T-helper 1 cell treated with Interleukin-12 subunit alpha and Interleukin-12 subunit beta and Interleukin-4 antibody, amounts not matched to agents 30 μg/mL and 1 μg/mL, for 36 hours (primary cell): ENCODE measurements around the gene SLC30A7.

Experiments used
- H3K27ac Mint-ChIP-seq: one replicate; pipeline ENCODE4 v1.8.0; 2021; ENCODE audit warnings: mild to moderate bottlenecking, mixed read lengths
- H3K27me3 Mint-ChIP-seq: one replicate; pipeline ENCODE4 v1.8.0; 2021; ENCODE audit warnings: low read depth, mixed read lengths
- H3K36me3 Mint-ChIP-seq: one replicate; pipeline ENCODE4 v1.8.0; 2021; ENCODE audit warnings: low read depth, mixed read lengths
- H3K4me1 Mint-ChIP-seq: one replicate; pipeline ENCODE4 v1.8.0; 2021; ENCODE audit warnings: low read depth, mixed read lengths
- H3K4me3 Mint-ChIP-seq: one replicate; pipeline ENCODE4 v1.8.0; 2021; ENCODE audit warnings: mild to moderate bottlenecking, moderate library complexity, mixed read lengths
- H3K9me3 Mint-ChIP-seq: one replicate; pipeline ENCODE4 v1.8.0; 2021; ENCODE audit warnings: mixed read lengths

The SLC30A7 gene

GRCh38 chr1:100955322-100955721 is 59.4 kb downstream of the SLC30A7 start:
- no peak overlapping the region for H3K27ac Mint-ChIP-seq
- peaks cover 49% of the 10 kb centered on the region for H3K36me3 Mint-ChIP-seq
- peaks cover 36% of the 10 kb centered on the region for H3K9me3 Mint-ChIP-seq
- H3K27me3 Mint-ChIP-seq, result no peaks in the 10 kb centered on the region
- H3K4me1 Mint-ChIP-seq, result peaks cover 28% of the 10 kb centered on the region
- no peak overlapping the region for H3K4me3 Mint-ChIP-seq

GRCh38 chr1:100959502-100960060 is 63.7 kb downstream of the SLC30A7 start:
- no peaks in the 10 kb centered on the region for H3K27me3 Mint-ChIP-seq
- H3K4me1 Mint-ChIP-seq, result peaks cover 18% of the 10 kb centered on the region
- no peak overlapping the region for H3K27ac Mint-ChIP-seq
- H3K36me3 Mint-ChIP-seq, result peaks cover 42% of the 10 kb centered on the region
- no peaks in the 10 kb centered on the region for H3K9me3 Mint-ChIP-seq
- no peak overlapping the region for H3K4me3 Mint-ChIP-seq

- Mint-ChIP-seq H3K36me3 (peaks cover 44% of the 10 kb centered on the region), H3K9me3 (no peaks in the 10 kb centered on the region), H3K4me1 (peaks cover 18% of the 10 kb centered on the region), H3K27ac (no peak overlapping the region), H3K4me3 (no peak overlapping the region), H3K27me3 (no peaks in the 10 kb centered on the region)
Measured at GRCh38 chr1:100960098-100960497, 64.2 kb downstream of the SLC30A7 start.

- Mint-ChIP-seq H3K27me3 (no peaks in the 10 kb centered on the region), H3K27ac (no peak overlapping the region), H3K9me3 (no peaks in the 10 kb centered on the region), H3K36me3 (peaks cover 44% of the 10 kb centered on the region), H3K4me1 (peaks cover 20% of the 10 kb centered on the region), H3K4me3 (no peak overlapping the region)
Measured at GRCh38 chr1:100968621-100969020, 72.7 kb downstream of the SLC30A7 start.

GRCh38 chr1:100969327-100969726 is 73.4 kb downstream of the SLC30A7 start:
- Mint-ChIP-seq H3K4me3 (no peak overlapping the region), H3K27me3 (no peaks in the 10 kb centered on the region), H3K4me1 (peaks cover 22% of the 10 kb centered on the region), H3K27ac (no peak overlapping the region), H3K36me3 (peaks cover 47% of the 10 kb centered on the region), H3K9me3 (no peaks in the 10 kb centered on the region)

GRCh38 chr1:100971021-100971420 is 75.1 kb downstream of the SLC30A7 start:
- H3K36me3 Mint-ChIP-seq, result peaks cover 39% of the 10 kb centered on the region

GRCh38 chr1:100972185-100972584 is 76.3 kb downstream of the SLC30A7 start:
- H3K4me1 Mint-ChIP-seq, result peaks cover 24% of the 10 kb centered on the region
- H3K27me3 Mint-ChIP-seq, result no peaks in the 10 kb centered on the region
- H3K9me3 Mint-ChIP-seq, result no peaks in the 10 kb centered on the region
- H3K27ac Mint-ChIP-seq, result no peak overlapping the region
- no peak overlapping the region for H3K4me3 Mint-ChIP-seq
- H3K36me3 Mint-ChIP-seq, result peaks cover 40% of the 10 kb centered on the region

More at GRCh38 chr1:100971021-100971420, 75.1 kb downstream of the SLC30A7 start:
- H3K9me3 Mint-ChIP-seq, result no peaks in the 10 kb centered on the region
- H3K27me3 Mint-ChIP-seq, result no peaks in the 10 kb centered on the region
- H3K4me1 Mint-ChIP-seq, result peaks cover 22% of the 10 kb centered on the region
- no peak overlapping the region for H3K27ac Mint-ChIP-seq
- H3K4me3 Mint-ChIP-seq, result no peak overlapping the region

- H3K4me3 Mint-ChIP-seq, result no peak overlapping the region
- H3K27me3 Mint-ChIP-seq, result no peaks in the 10 kb centered on the region
- no peak overlapping the region for H3K27ac Mint-ChIP-seq
- no peaks in the 10 kb centered on the region for H3K9me3 Mint-ChIP-seq
- peaks cover 47% of the 10 kb centered on the region for H3K36me3 Mint-ChIP-seq
- peaks cover 10% of the 10 kb centered on the region for H3K4me1 Mint-ChIP-seq
Measured at GRCh38 chr1:100976936-100977335, 81.0 kb downstream of the SLC30A7 start.

GRCh38 chr1:100979631-100980030 is 83.7 kb downstream of the SLC30A7 start:
- H3K4me3 Mint-ChIP-seq, result no peak overlapping the region
- peaks cover 55% of the 10 kb centered on the region for H3K36me3 Mint-ChIP-seq
- H3K27me3 Mint-ChIP-seq, result no peaks in the 10 kb centered on the region
- peaks cover 9% of the 10 kb centered on the region for H3K4me1 Mint-ChIP-seq
- H3K27ac Mint-ChIP-seq, result no peak overlapping the region
- no peaks in the 10 kb centered on the region for H3K9me3 Mint-ChIP-seq

GRCh38 chr1:100982793-100983192 is 86.9 kb downstream of the SLC30A7 start:
- Mint-ChIP-seq H3K36me3 (peaks cover 64% of the 10 kb centered on the region), H3K9me3 (no peaks in the 10 kb centered on the region), H3K4me1 (peaks cover 9% of the 10 kb centered on the region), H3K27me3 (no peaks in the 10 kb centered on the region), H3K4me3 (no peak overlapping the region), H3K27ac (no peak overlapping the region)

- Mint-ChIP-seq H3K27me3 (no peaks in the 10 kb centered on the region), H3K27ac (no peak overlapping the region)
Measured at GRCh38 chr1:100988121-100988520, 92.2 kb downstream of the SLC30A7 start.

GRCh38 chr1:100989306-100990077 is 93.6 kb downstream of the SLC30A7 start:
- Mint-ChIP-seq H3K9me3 (no peaks in the 10 kb centered on the region), H3K4me3 (no peak overlapping the region), H3K27me3 (no peaks in the 10 kb centered on the region), H3K36me3 (peaks cover 52% of the 10 kb centered on the region), H3K4me1 (peaks cover 6% of the 10 kb centered on the region), H3K27ac (no peak overlapping the region)

More at GRCh38 chr1:100988121-100988520, 92.2 kb downstream of the SLC30A7 start:
- H3K4me3 Mint-ChIP-seq, result no peak overlapping the region
- peaks cover 58% of the 10 kb centered on the region for H3K36me3 Mint-ChIP-seq
- H3K4me1 Mint-ChIP-seq, result peaks cover 9% of the 10 kb centered on the region
- no peaks in the 10 kb centered on the region for H3K9me3 Mint-ChIP-seq

GRCh38 chr1:100995198-100995988 is 99.5 kb downstream of the SLC30A7 start:
- no peaks in the 10 kb centered on the region for H3K4me1 Mint-ChIP-seq
- H3K27ac Mint-ChIP-seq, result no peak overlapping the region
- peaks cover 54% of the 10 kb centered on the region for H3K36me3 Mint-ChIP-seq
- no peak overlapping the region for H3K4me3 Mint-ChIP-seq
- no peaks in the 10 kb centered on the region for H3K9me3 Mint-ChIP-seq
- H3K27me3 Mint-ChIP-seq, result no peaks in the 10 kb centered on the region

GRCh38 chr1:100998426-100998825 is 102.5 kb downstream of the SLC30A7 start:
- Mint-ChIP-seq H3K36me3 (peaks cover 44% of the 10 kb centered on the region), H3K4me3 (no peak overlapping the region), H3K27me3 (no peaks in the 10 kb centered on the region), H3K27ac (no peak overlapping the region), H3K9me3 (no peaks in the 10 kb centered on the region), H3K4me1 (peaks cover 6% of the 10 kb centered on the region)
